Activated CD4-positive, alpha-beta T cell treated with anti-CD3 and anti-CD28 coated beads, Interleukin-10, Interleukin-2, amounts not matched to agents 100 ng/mL and 50 ng/mL, durations not matched to agents 16 hours and 8 hours (primary cell): Measurements from ENCODE around the gene TULP1.

Experiments
- DNase-seq: peaks from one replicate; pipeline ENCODE4 v3.0.0-alpha.2; 2020

The TULP1 gene

DNA sequence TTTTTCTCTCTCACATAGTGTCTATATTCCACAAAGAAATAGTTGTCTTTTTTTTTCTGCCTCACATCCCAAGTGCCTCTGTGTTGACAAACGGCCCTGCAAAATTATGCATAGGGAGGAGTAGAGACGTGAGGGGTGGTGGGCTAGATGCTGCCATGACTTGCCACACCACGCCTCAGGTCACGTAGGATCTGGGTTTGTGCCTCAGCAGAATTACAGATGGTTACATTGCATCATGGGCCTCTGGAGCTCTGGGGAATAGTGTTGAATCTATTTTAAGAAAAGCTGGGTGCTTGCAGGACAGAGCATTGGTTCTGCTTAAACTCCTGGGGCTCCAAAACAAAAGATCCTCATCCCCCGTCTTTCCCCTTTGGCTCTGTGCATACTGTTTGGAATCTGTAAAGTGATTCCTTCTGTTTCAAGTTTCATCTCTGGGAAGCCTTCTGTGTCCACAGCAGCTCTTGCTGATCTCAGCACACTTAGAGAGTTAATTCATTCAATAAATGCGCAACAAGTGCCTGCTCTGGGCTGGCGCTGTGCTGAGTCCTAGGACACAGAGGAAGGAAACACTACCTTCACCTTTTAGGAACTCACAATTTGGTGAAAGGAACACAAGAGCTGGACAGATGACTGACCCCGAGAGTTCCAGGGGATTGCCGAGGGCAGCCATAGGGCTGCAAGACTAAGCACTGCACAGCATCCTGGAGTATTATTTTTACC is 58.1 kb downstream of the TULP1 start:
- no peak for DNase-seq

- DNase-seq = no peak
These were observed 59.5 kb downstream of the TULP1 start for GRCh38 chr6:35453236-35453635.

DNA sequence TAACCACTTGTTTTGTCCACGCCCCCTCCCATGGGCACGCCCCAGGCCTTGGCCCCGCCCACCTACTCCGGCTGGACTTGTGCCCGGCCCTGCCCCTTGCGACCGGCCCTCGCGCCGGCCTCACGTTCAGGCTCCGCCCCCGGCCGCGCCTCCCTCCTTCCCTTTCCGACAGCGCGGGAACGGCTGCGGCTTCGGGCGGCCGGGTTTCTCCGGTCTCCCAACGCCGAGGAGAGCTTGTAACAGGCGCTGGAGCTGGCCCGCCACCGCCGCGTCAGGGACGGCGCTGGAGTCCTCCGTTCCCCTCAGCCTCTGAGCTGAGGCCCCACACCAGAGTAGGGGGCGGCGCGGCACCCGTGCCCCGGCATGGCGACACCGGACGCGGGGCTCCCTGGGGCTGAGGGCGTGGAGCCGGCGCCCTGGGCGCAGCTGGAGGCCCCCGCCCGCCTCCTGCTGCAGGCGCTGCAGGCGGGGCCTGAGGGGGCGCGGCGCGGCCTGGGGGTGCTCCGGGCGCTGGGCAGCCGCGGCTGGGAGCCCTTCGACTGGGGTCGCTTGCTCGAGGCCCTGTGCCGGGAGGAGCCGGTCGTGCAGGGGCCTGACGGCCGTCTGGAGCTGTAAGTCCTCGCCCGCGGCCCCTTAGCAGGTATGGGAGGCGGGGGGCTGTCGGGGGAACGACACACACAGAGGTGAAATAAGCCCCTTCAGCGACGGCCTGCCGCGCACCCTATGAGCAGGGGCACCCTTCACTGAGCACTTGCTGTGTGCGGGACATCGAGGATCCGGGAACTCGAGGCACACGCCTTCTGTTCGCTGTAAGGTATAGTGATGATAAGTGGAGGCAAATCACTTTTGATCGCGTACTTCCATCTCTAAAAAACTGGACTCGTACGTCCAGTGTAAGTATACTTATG is 60.3 kb downstream of the TULP1 start, which contains the start of gene FANCE:
Gene FANCE (plus strand): TSS at position 156 of the 908 bp plus-strand sequence. CDS start 208 bp downstream, at position 364.
- DNase-seq = peak; percentile 97

- DNase-seq = no peak
These were observed 61.1 kb downstream of the TULP1 start for GRCh38 chr6:35451354-35452182.

DNA sequence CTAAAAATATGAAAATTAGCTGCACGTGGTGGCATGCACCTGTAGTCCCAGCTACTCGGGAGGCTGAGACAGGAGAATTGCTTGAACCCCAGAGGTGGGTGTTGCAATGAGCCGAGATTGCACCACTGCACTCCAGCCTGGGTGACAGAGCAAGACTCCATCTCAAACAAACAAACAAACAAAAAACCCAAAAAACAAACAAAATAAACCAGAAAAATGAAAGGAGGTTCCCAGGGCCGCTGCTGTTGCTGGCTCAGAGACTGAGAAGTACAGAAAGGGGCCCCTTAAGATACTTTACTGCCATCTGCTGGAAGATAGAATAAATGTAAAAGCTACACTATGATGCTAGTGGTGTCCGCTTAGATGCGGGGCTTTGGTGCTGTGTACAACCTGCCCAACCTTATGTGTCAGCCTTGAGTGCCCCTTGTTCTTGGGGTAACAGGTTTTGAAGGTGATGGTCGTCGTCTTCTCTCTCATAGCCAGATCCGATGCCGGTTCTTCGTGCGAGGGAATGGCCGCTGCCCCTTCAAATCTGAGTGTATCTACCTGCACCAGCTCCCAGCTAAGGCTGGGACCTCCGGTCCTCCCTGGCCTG is 63.3 kb downstream of the TULP1 start:
- peak; percentile 84 for DNase-seq

DNA sequence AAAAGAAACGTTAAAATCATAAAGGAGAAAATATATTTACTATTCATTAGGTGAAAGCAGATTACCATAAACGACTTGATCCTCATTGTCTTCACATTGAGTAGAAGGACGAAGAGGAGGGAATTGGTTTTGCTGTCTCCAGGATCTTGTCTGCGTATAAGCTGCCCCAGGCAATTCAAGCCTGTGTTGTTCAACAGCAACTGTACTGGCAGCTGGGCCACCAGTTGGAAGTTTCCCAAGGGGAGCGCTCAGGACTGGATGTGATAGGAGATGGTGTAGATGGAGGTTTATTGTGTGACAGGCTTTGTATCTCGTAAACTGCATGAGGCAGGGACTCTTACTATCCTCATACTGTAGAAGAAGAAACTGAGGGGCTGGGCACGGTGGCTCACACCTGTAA is 64.5 kb downstream of the TULP1 start:
- no peak for DNase-seq
